K562 (cell line): ENCODE data around the gene GRK1. TPM values are rescaled to one million over a fixed set of nuclear protein-coding genes. Genes with fewer than 3 reads are reported as not detected.

ENCODE experiments used
- ASH1L ChIP-seq: fragments of 450-650 bp; IDR thresholded peaks from 2 replicates; pipeline ENCODE4 v1.6.1; 2018; ENCODE audit warnings: borderline replicate concordance, mild to moderate bottlenecking, low read depth; ENCODE audit not compliant: partially characterized antibody
- CEBPG ChIP-seq, 3 experiments: fragments of 200-800 bp in 1 of 3; sonication (Bioruptor generic) in 1 of 3; sonication (generic) in 1 of 3; formaldehyde crosslinking in 1 of 3; IDR thresholded peaks in 2 of 3; conservative IDR thresholded peaks in 1 of 3; 2 replicates each; pipeline versions ENCODE4 v1.6.1 to v1.8.0; 2016 to 2022; ENCODE audit warnings: missing compliant biosample characterization in 2 of 3, missing genetic modification characterization in 2 of 3, mild to moderate bottlenecking in 1 of 3, missing genetic modification reagents in 1 of 3
- DMBX1 ChIP-seq: fragments of 250-450 bp; sonication (Bioruptor Pico); IDR thresholded peaks from 2 replicates; pipeline ENCODE4 v1.8.0; 2022; ENCODE audit warnings: inconsistent platforms, mild to moderate bottlenecking, moderate library complexity, borderline replicate concordance
- ZNF644 ChIP-seq: fragments of 200-800 bp; sonication (Bioruptor generic); IDR thresholded peaks from 2 replicates; pipeline ENCODE4 v1.6.1; 2016; ENCODE audit warnings: low read depth, missing genetic modification characterization, missing compliant biosample characterization
- polyA plus RNA-seq, 8 experiments: library from polyadenylated mRNA; depleted of rRNA in 4 of 8; stranded (reverse) in 5 of 8; unstranded in 3 of 8; fragments of >200 nt; fragmentation: Nextera tagmentation in 2 of 8; fragmentation: Illumina TruSeq in 1 of 8; extraction: Ambion mirVana in 2 of 8; extraction: Trizol in 1 of 8; gene quantifications; 2 replicates each; pipeline versions ENCODE4 v1.2.1 to v1.2.3, GENCODE V29; 2011 to 2014; ENCODE audit warnings: inconsistent platforms in 1 of 8, missing spikeins in 1 of 8
- total RNA-seq, 7 experiments: library from RNA; depleted of rRNA in 6 of 7; stranded (reverse); fragments of >200 nt in 6 of 7; fragmentation: Illumina TruSeq in 2 of 7; extraction: Trizol in 2 of 7; gene quantifications; 2 replicates each; pipeline versions ENCODE4 v1.2.1 to v1.2.3, GENCODE V29; 2011 to 2021; ENCODE audit warnings: low replicate concordance in 1 of 7
- TF ChIP-seq, protein P1 (sequence below): fragments of 450-650 bp; formaldehyde crosslinking; IDR thresholded peaks from 2 replicates; pipeline ENCODE4 v1.4.0; 2020; ENCODE audit warnings: mild to moderate bottlenecking, moderate library complexity
- TF ChIP-seq, protein P2 (sequence below): sonication (generic); formaldehyde crosslinking; IDR thresholded peaks from 2 replicates; pipeline ENCODE4 v1.8.0; 2022; ENCODE audit warnings: missing genetic modification reagents, mild to moderate bottlenecking, borderline replicate concordance
- TF ChIP-seq, protein P3 (sequence below), 2 experiments: fragments of 450-650 bp in 1 of 2; sonication (generic) in 1 of 2; formaldehyde crosslinking in 1 of 2; IDR thresholded peaks; 2 replicates each; pipeline versions ENCODE4 v1.7.1 to v1.9.0; 2016 to 2022; ENCODE audit warnings: inconsistent platforms in 1 of 2, mild to moderate bottlenecking in 1 of 2, missing genetic modification reagents in 1 of 2

GRK1 gene
- total and polyA plus RNA-seq, 9 of the 15 experiments (the other 6 are each of a cell fraction or from before 2014, with no cell fraction given) = 0.09 TPM; not detected in 8

DNA sequence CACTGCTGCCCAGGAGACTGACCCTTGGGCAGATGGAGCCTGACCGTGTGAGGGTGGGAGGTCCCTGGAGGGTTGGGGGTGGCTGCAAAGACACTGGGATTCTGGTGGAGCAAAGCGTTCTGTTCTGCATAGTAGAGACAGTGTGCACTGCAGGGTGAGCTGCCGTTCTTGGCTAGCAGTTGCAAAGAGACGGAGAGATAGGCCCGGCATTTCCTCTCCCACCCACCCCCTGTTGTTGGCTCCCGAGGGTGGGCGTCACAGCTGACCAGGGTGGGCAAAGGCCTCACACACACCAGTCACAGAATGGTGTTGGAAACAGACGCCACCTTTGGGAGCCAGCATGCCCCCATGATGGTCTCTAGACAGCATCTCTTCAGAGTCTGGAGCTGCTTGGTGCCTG lies 103.4 kb downstream of the GRK1 start (continued):
- TF ChIP-seq, protein P1, sequence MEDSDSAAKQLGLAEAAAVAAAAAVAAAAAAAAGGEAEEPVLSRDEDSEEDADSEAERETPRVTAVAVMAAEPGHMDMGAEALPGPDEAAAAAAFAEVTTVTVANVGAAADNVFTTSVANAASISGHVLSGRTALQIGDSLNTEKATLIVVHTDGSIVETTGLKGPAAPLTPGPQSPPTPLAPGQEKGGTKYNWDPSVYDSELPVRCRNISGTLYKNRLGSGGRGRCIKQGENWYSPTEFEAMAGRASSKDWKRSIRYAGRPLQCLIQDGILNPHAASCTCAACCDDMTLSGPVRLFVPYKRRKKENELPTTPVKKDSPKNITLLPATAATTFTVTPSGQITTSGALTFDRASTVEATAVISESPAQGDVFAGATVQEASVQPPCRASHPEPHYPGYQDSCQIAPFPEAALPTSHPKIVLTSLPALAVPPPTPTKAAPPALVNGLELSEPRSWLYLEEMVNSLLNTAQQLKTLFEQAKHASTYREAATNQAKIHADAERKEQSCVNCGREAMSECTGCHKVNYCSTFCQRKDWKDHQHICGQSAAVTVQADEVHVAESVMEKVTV (CRISPR knock-in tag) = no peak
- TF ChIP-seq ZNF644 (tag) (no peak), ASH1L (no peak), CEBPG (CRISPR knock-in tag; IDR thresholded peaks at IDR 0.05) (no peak), CEBPG (tag; conservative IDR thresholded peaks at IDR 0.05 in 1 of 2, IDR thresholded peaks at IDR 0.05 in 1 of 2) (no peak), DMBX1 (CRISPR knock-in tag) (no peak)
- TF ChIP-seq, protein P2, sequence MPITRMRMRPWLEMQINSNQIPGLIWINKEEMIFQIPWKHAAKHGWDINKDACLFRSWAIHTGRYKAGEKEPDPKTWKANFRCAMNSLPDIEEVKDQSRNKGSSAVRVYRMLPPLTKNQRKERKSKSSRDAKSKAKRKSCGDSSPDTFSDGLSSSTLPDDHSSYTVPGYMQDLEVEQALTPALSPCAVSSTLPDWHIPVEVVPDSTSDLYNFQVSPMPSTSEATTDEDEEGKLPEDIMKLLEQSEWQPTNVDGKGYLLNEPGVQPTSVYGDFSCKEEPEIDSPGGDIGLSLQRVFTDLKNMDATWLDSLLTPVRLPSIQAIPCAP (CRISPR knock-in tag) = no peak
- TF ChIP-seq, protein P3, sequence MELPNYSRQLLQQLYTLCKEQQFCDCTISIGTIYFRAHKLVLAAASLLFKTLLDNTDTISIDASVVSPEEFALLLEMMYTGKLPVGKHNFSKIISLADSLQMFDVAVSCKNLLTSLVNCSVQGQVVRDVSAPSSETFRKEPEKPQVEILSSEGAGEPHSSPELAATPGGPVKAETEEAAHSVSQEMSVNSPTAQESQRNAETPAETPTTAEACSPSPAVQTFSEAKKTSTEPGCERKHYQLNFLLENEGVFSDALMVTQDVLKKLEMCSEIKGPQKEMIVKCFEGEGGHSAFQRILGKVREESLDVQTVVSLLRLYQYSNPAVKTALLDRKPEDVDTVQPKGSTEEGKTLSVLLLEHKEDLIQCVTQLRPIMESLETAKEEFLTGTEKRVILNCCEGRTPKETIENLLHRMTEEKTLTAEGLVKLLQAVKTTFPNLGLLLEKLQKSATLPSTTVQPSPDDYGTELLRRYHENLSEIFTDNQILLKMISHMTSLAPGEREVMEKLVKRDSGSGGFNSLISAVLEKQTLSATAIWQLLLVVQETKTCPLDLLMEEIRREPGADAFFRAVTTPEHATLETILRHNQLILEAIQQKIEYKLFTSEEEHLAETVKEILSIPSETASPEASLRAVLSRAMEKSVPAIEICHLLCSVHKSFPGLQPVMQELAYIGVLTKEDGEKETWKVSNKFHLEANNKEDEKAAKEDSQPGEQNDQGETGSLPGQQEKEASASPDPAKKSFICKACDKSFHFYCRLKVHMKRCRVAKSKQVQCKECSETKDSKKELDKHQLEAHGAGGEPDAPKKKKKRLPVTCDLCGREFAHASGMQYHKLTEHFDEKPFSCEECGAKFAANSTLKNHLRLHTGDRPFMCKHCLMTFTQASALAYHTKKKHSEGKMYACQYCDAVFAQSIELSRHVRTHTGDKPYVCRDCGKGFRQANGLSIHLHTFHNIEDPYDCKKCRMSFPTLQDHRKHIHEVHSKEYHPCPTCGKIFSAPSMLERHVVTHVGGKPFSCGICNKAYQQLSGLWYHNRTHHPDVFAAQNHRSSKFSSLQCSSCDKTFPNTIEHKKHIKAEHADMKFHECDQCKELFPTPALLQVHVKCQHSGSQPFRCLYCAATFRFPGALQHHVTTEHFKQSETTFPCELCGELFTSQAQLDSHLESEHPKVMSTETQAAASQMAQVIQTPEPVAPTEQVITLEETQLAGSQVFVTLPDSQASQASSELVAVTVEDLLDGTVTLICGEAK (IDR thresholded peaks at IDR 0.05) = no peak
- TF ChIP-seq, protein P3 (CRISPR knock-in tag; IDR thresholded peaks at IDR 0.05) = no peak
